ENCODE measurements around the gene ZNF688. TPM values are rescaled to one million over a fixed set of nuclear protein-coding genes. Genes with fewer than 3 reads are reported as not detected.

The ZNF688 gene
- total and polyA plus RNA-seq, 4 donors = 8.6 to 23.3 (median 16.5) TPM

- Histone ChIP-seq H3K36me3 (ENCODE audit: control insufficient read depth in 4 of 4, insufficient read depth in 4 of 4, low read length in 4 of 4) (peaks cover 0 to 20% (median 4%) of the 10 kb centered on the region in 4 donors), H3K4me1 (ENCODE audit: control insufficient read depth in 5 of 5, insufficient read depth in 5 of 5, low read length in 5 of 5) (peaks cover 0 to 10% (median 0%) of the 10 kb centered on the region in 5 donors), H3K4me3 (peak within 1 kb of the TSS; percentile 51), H3K9ac (ENCODE audit: insufficient read depth in 1 of 2, low read length in 2 of 2) (peak within 1 kb of the TSS; percentile 83 to 88), H3K27ac (ENCODE audit: low read depth in 1 of 2, low read length in 1 of 2) (peak within 1 kb of the TSS; percentile 93 to 95), H3K9me3 (ENCODE audit: control insufficient read depth in 4 of 4, insufficient read depth in 3 of 4, low read length in 3 of 4) (no peaks in the 10 kb centered on the region), H3K27me3 (ENCODE audit: control insufficient read depth in 3 of 3, insufficient read depth in 3 of 3, low read length in 2 of 3) (no peaks in the 10 kb centered on the region)
- TF ChIP-seq CTCF (IDR thresholded peaks at IDR 0.05; ENCODE audit: control extremely low read depth, extremely low read depth) = no peak
- WGBS, 2 donors = 0% methylated on average over 74 of the region's 74 CpGs
- peak; percentile 96 for ATAC-seq (ENCODE audit: insufficient read depth, low FRiP score)
- peak; percentile 98 to 99 (median 98) for DNase-seq
Observed at GRCh38 chr16:30557957-30558788, 13.3 kb downstream of the ZNF688 start, which contains the start of gene ZNF764. TSS of gene ZNF764 (minus strand) at chr16:30558374. CDS start at chr16:30558182, 192 bp downstream.

GRCh38 chr16:30557707-30557956 is 13.9 kb downstream of the ZNF688 start:
- Histone ChIP-seq H3K4me1 (ENCODE audit: control insufficient read depth in 5 of 5, insufficient read depth in 5 of 5, low read length in 5 of 5) (peaks cover 0 to 10% (median 0%) of the 10 kb centered on the region in 5 donors), H3K27me3 (ENCODE audit: control insufficient read depth in 3 of 3, insufficient read depth in 3 of 3, low read length in 2 of 3) (no peaks in the 10 kb centered on the region), H3K27ac (ENCODE audit: low read depth in 1 of 2, low read length in 1 of 2) (peak overlapping the region; percentile 90 to 95), H3K36me3 (ENCODE audit: control insufficient read depth in 4 of 4, insufficient read depth in 4 of 4, low read length in 4 of 4) (peaks cover 0 to 20% (median 4%) of the 10 kb centered on the region in 4 donors), H3K4me3 (peak overlapping the region; percentile 51), H3K9me3 (ENCODE audit: control insufficient read depth in 4 of 4, insufficient read depth in 3 of 4, low read length in 3 of 4) (no peaks in the 10 kb centered on the region), H3K9ac (ENCODE audit: insufficient read depth in 1 of 2, low read length in 2 of 2) (peak overlapping the region; percentile 83 to 88)
- TF ChIP-seq CTCF (IDR thresholded peaks at IDR 0.05; ENCODE audit: control extremely low read depth, extremely low read depth) = no peak
- WGBS, 2 donors = 1% methylated on average over 17 of the region's 17 CpGs
- DNase-seq (peak in 1 of 3 donors; percentile 29), ATAC-seq (ENCODE audit: insufficient read depth, low FRiP score) (no peak)

- TF ChIP-seq CTCF (IDR thresholded peaks at IDR 0.05; ENCODE audit: control extremely low read depth, extremely low read depth) = no peak
- Histone ChIP-seq H3K27ac (ENCODE audit: low read depth in 1 of 2, low read length in 1 of 2) (no peak overlapping the region), H3K9ac (ENCODE audit: insufficient read depth in 1 of 2, low read length in 2 of 2) (no peak overlapping the region), H3K36me3 (ENCODE audit: control insufficient read depth in 4 of 4, insufficient read depth in 4 of 4, low read length in 4 of 4) (peaks cover 0 to 20% (median 4%) of the 10 kb centered on the region in 4 donors), H3K4me1 (ENCODE audit: control insufficient read depth in 5 of 5, insufficient read depth in 5 of 5, low read length in 5 of 5) (peaks cover 0 to 10% (median 6%) of the 10 kb centered on the region in 5 donors), H3K4me3 (no peak overlapping the region), H3K27me3 (ENCODE audit: control insufficient read depth in 3 of 3, insufficient read depth in 3 of 3, low read length in 2 of 3) (no peaks in the 10 kb centered on the region), H3K9me3 (ENCODE audit: control insufficient read depth in 4 of 4, insufficient read depth in 3 of 4, low read length in 3 of 4) (no peaks in the 10 kb centered on the region)
- WGBS, 2 donors = 81 to 83% methylated on average over 10 of the region's 10 CpGs
- ATAC-seq (ENCODE audit: insufficient read depth, low FRiP score) (no peak), DNase-seq (no peak)
Observed at GRCh38 chr16:30556125-30556473, 15.4 kb downstream of the ZNF688 start.

Measured in lung (tissue), 12 donors.